ENCODE measurements around the gene CST3.

GRCh38 chr20:23652926-23653325, 15.2 kb upstream of the CST3 start:
- no peak for TF ChIP-seq POLR2AphosphoS5 (IDR thresholded peaks at IDR 0.05; ENCODE audit: low read depth, low read length)
- no peak for TF ChIP-seq REST (IDR thresholded peaks at IDR 0.05; ENCODE audit: insufficient read depth in 1 of 2, low read depth in 2 of 2, low read length in 2 of 2)
- TF ChIP-seq TAF1 (IDR thresholded peaks at IDR 0.05; ENCODE audit: borderline replicate concordance, insufficient read depth, low read length): no peak

All from PFSK-1 (cell line).